Measurements from ENCODE around the gene BASP1.

DNA sequence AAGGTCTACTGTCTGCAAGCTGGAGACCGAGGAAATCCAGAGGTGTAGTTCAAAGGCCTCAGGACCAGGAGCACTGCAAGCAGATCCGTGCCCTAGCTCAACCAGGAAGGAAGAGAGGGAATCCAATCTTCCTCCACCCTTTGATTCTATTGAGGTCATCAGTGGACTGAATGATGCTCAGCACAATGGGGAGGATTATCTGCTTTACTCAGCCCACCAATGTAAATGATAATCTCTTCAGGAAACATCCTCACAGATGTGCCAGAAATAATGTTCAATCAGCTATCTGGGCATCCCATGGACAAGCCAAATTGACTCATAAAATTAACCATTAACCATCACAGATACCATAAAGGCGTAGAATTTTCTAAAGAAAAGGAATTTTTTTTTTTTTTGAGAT, 92.0 kb downstream of the BASP1 start:
- TF ChIP-seq ZNF140 (tag by site-specific recombination; IDR thresholded peaks at IDR 0.05) (no peak), ZNF274 (IDR thresholded peaks at IDR 0.05; ENCODE audit: low read length) (no peak), ZNF274 (tag by site-specific recombination; IDR thresholded peaks at IDR 0.05; ENCODE audit: borderline replicate concordance) (no peak), HOXA7 (CRISPR knock-in tag; IDR thresholded peaks at IDR 0.05; ENCODE audit: borderline replicate concordance) (no peak), SP2 (tag by site-specific recombination; IDR thresholded peaks at IDR 0.05) (no peak), ZNF658 (tag by site-specific recombination; IDR thresholded peaks at IDR 0.05) (no peak)
- TF ChIP-seq, protein P1, sequence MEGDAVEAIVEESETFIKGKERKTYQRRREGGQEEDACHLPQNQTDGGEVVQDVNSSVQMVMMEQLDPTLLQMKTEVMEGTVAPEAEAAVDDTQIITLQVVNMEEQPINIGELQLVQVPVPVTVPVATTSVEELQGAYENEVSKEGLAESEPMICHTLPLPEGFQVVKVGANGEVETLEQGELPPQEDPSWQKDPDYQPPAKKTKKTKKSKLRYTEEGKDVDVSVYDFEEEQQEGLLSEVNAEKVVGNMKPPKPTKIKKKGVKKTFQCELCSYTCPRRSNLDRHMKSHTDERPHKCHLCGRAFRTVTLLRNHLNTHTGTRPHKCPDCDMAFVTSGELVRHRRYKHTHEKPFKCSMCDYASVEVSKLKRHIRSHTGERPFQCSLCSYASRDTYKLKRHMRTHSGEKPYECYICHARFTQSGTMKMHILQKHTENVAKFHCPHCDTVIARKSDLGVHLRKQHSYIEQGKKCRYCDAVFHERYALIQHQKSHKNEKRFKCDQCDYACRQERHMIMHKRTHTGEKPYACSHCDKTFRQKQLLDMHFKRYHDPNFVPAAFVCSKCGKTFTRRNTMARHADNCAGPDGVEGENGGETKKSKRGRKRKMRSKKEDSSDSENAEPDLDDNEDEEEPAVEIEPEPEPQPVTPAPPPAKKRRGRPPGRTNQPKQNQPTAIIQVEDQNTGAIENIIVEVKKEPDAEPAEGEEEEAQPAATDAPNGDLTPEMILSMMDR (tag by site-specific recombination; IDR thresholded peaks at IDR 0.05): no peak
- TF ChIP-seq, protein P2, sequence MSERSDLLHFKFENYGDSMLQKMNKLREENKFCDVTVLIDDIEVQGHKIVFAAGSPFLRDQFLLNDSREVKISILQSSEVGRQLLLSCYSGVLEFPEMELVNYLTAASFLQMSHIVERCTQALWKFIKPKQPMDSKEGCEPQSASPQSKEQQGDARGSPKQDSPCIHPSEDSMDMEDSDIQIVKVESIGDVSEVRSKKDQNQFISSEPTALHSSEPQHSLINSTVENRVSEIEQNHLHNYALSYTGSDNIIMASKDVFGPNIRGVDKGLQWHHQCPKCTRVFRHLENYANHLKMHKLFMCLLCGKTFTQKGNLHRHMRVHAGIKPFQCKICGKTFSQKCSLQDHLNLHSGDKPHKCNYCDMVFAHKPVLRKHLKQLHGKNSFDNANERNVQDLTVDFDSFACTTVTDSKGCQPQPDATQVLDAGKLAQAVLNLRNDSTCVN (tag by site-specific recombination; optimal IDR thresholded peaks at IDR 0.05): no peak
- TF ChIP-seq, protein P3, sequence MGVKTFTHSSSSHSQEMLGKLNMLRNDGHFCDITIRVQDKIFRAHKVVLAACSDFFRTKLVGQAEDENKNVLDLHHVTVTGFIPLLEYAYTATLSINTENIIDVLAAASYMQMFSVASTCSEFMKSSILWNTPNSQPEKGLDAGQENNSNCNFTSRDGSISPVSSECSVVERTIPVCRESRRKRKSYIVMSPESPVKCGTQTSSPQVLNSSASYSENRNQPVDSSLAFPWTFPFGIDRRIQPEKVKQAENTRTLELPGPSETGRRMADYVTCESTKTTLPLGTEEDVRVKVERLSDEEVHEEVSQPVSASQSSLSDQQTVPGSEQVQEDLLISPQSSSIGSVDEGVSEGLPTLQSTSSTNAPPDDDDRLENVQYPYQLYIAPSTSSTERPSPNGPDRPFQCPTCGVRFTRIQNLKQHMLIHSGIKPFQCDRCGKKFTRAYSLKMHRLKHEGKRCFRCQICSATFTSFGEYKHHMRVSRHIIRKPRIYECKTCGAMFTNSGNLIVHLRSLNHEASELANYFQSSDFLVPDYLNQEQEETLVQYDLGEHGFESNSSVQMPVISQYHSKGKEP (tag by site-specific recombination; IDR thresholded peaks at IDR 0.05): no peak

Measured in HEK293 (cell line).